ENCODE results near the gene SOCS7. TPM values are rescaled to one million over a fixed set of nuclear protein-coding genes. Genes with fewer than 3 reads are reported as not detected.

SOCS7 gene
- total RNA-seq, 1 donor from 2014 or later: 16.8 TPM

- no peak overlapping the region for H2AFZ ChIP-seq (ENCODE audit: low read depth, low read length)
- H3K79me2 ChIP-seq (ENCODE audit: insufficient read depth, low read length): peaks cover 66% of the 10 kb centered on the region
- H3K27me3 ChIP-seq (ENCODE audit: insufficient read depth, low read length): no peaks in the 10 kb centered on the region
- FAIRE-seq (no peak), DNase-seq (ENCODE audit: low read depth) (no peak)
- Mint-ChIP-seq H3K36me3 (ENCODE audit: low read depth, unreplicated experiment) (peaks cover 4% of the 10 kb centered on the region), H3K4me3 (ENCODE audit: unreplicated experiment) (peak overlapping the region; percentile 78), H3K4me1 (ENCODE audit: low read depth, unreplicated experiment) (peaks cover 55% of the 10 kb centered on the region), H3K27me3 (ENCODE audit: low read depth, unreplicated experiment) (no peaks in the 10 kb centered on the region), H3K27ac (ENCODE audit: unreplicated experiment) (peak overlapping the region; percentile 89), H3K9me3 (ENCODE audit: unreplicated experiment) (no peaks in the 10 kb centered on the region)
- H3K27ac ChIP-seq (ENCODE audit: low read depth, low read length): peak overlapping the region; percentile 88
- H3K36me3 ChIP-seq (ENCODE audit: insufficient read depth, low read length): no peaks in the 10 kb centered on the region
- peaks cover 22% of the 10 kb centered on the region for H4K20me1 ChIP-seq (ENCODE audit: insufficient read depth, low read length)
- H3K4me1 ChIP-seq (ENCODE audit: insufficient read depth, low read length): peaks cover 76% of the 10 kb centered on the region
- H3K4me3 ChIP-seq (ENCODE audit: insufficient read depth, low read depth, low read length): peak overlapping the region; percentile 56
- peak overlapping the region; percentile 77 for H3K9ac ChIP-seq (ENCODE audit: low read length)
- H3K9me3 ChIP-seq (ENCODE audit: insufficient read depth, low read depth, low read length): no peaks in the 10 kb centered on the region
- TF ChIP-seq CTCF (IDR thresholded peaks at IDR 0.05; ENCODE audit: insufficient read depth, low read depth, low read length): no peak
- TF ChIP-seq EZH2 (IDR thresholded peaks at IDR 0.05; ENCODE audit: insufficient read depth, low read length): no peak
- peak overlapping the region; percentile 94 for H3K4me2 ChIP-seq (ENCODE audit: low read length)
Observed at GRCh38 chr17:38450557-38451029, 98.9 kb downstream of the SOCS7 start.

DNA sequence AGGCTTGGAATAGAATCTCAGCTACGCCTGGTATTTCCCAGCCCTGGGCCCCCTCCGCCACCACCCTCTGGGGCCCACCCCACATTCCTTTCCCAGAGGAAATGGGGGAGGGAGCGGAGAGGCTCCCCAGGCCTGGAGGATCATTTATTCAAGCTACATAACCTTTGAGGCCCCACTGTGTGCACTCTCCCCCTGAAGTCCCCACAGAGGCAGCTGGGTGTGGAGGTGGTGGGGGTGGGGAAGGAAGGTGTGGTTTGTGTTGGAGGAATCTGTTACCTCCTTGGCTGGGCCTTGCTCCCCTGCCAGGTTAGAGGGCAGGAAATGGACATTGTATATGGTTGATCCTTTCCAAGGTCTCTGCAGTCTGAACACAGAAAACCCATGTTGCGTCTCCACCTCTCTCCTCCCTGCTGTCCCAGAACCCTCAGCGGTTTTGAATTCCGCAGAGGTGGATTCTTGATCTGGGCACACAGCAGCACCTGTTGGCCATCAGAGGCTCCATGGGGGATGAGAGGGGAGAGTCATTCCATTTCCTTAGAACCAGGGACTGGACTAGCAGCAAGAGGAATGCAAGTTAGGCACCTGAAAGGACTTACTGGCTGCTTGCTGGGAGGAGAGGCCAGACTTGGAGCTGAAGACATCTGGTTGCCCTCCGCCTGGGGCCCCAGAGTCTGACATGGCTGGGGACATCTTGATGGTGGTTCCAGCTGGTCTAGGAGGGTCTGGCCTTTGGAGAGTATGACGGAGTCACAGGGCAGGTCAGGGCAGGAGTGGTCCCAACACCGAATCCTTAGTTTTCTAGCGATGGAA, 99.6 kb downstream of the SOCS7 start:
- peak overlapping the region; percentile 97 for H3K27ac Mint-ChIP-seq (ENCODE audit: unreplicated experiment)
- peaks cover 60% of the 10 kb centered on the region for H3K4me1 Mint-ChIP-seq (ENCODE audit: low read depth, unreplicated experiment)

More for the DNA sequence above, 99.6 kb downstream of the SOCS7 start:
- H3K4me2 ChIP-seq (ENCODE audit: low read length): peak overlapping the region; percentile 94
- peak; percentile 80 for DNase-seq (ENCODE audit: low read depth)
- H3K27me3 ChIP-seq (ENCODE audit: insufficient read depth, low read length): no peaks in the 10 kb centered on the region
- peak overlapping the region; percentile 77 for H3K9ac ChIP-seq (ENCODE audit: low read length)
- no peaks in the 10 kb centered on the region for H3K36me3 ChIP-seq (ENCODE audit: insufficient read depth, low read length)
- peaks cover 83% of the 10 kb centered on the region for H3K4me1 ChIP-seq (ENCODE audit: insufficient read depth, low read length)
- no peaks in the 10 kb centered on the region for H3K9me3 Mint-ChIP-seq (ENCODE audit: unreplicated experiment)
- H3K36me3 Mint-ChIP-seq (ENCODE audit: low read depth, unreplicated experiment): peaks cover 4% of the 10 kb centered on the region
- peaks cover 66% of the 10 kb centered on the region for H3K79me2 ChIP-seq (ENCODE audit: insufficient read depth, low read length)
- peaks cover 25% of the 10 kb centered on the region for H4K20me1 ChIP-seq (ENCODE audit: insufficient read depth, low read length)
- peak overlapping the region; percentile 88 for H3K27ac ChIP-seq (ENCODE audit: low read depth, low read length)
- no peaks in the 10 kb centered on the region for H3K9me3 ChIP-seq (ENCODE audit: insufficient read depth, low read depth, low read length)
- peak overlapping the region; percentile 56 for H3K4me3 ChIP-seq (ENCODE audit: insufficient read depth, low read depth, low read length)
- no peak for FAIRE-seq
- no peaks in the 10 kb centered on the region for H3K27me3 Mint-ChIP-seq (ENCODE audit: low read depth, unreplicated experiment)
- H2AFZ ChIP-seq (ENCODE audit: low read depth, low read length): no peak overlapping the region
- no peak for TF ChIP-seq EZH2 (IDR thresholded peaks at IDR 0.05; ENCODE audit: insufficient read depth, low read length)
- TF ChIP-seq CTCF (IDR thresholded peaks at IDR 0.05; ENCODE audit: insufficient read depth, low read depth, low read length): no peak
- H3K4me3 Mint-ChIP-seq (ENCODE audit: unreplicated experiment): peak overlapping the region; percentile 78
